Stimulated activated CD4-positive, alpha-beta T cell treated with anti-CD3 and anti-CD28 coated beads, Interleukin-1b, Interleukin-23, amount 100 ng/mL, for 48 hours (primary cell): Measurements from ENCODE around the gene IL2.

ENCODE experiments used
- DNase-seq: peaks from one replicate; pipeline ENCODE4 v3.0.0-alpha.2; 2020

IL2 gene

GRCh38 chr4:122456231-122457116, at the start of gene IL2:
Gene IL2, minus strand, starts transcription at chr4:122456725. Its CDS starts 285 bp downstream, at chr4:122456440.
- peak; percentile 5 for DNase-seq

- peak; percentile 14 for DNase-seq
Measured at GRCh38 chr4:122503214-122503613, 46.7 kb upstream of the IL2 start.

GRCh38 chr4:122500852-122501501, 44.5 kb upstream of the IL2 start:
- DNase-seq, result no peak

GRCh38 chr4:122489061-122489460, 32.5 kb upstream of the IL2 start:
- no peak for DNase-seq

GRCh38 chr4:122483481-122483880, 27.0 kb upstream of the IL2 start:
- no peak for DNase-seq

- DNase-seq, result no peak
Measured at GRCh38 chr4:122481766-122482405, 25.4 kb upstream of the IL2 start.

GRCh38 chr4:122480655-122481487, 24.3 kb upstream of the IL2 start:
- no peak for DNase-seq

GRCh38 chr4:122479935-122480416, 23.5 kb upstream of the IL2 start:
- no peak for DNase-seq

GRCh38 chr4:122476745-122477144, 20.2 kb upstream of the IL2 start:
- DNase-seq, result no peak

- no peak for DNase-seq
Measured at GRCh38 chr4:122476126-122476525, 19.6 kb upstream of the IL2 start.

- no peak for DNase-seq
Measured at GRCh38 chr4:122475233-122475632, 18.7 kb upstream of the IL2 start.

- DNase-seq, result no peak
Measured at GRCh38 chr4:122469457-122469856, 12.9 kb upstream of the IL2 start.

- peak; percentile 71 for DNase-seq
Measured at GRCh38 chr4:122458625-122459024, 2.1 kb upstream of the IL2 start.

- no peak for DNase-seq
Measured at GRCh38 chr4:122453384-122453995, 3.0 kb downstream of the IL2 start.

- DNase-seq, result peak; percentile 41
Measured at GRCh38 chr4:122450847-122451246, 5.7 kb downstream of the IL2 start.

GRCh38 chr4:122434285-122434684, 22.2 kb downstream of the IL2 start:
- no peak for DNase-seq

GRCh38 chr4:122431351-122431750, 25.2 kb downstream of the IL2 start:
- DNase-seq, result no peak

GRCh38 chr4:122423246-122423645, 33.3 kb downstream of the IL2 start:
- DNase-seq, result no peak

GRCh38 chr4:122412547-122412946, 44.0 kb downstream of the IL2 start:
- no peak for DNase-seq

- no peak for DNase-seq
Measured at GRCh38 chr4:122403861-122404260, 52.7 kb downstream of the IL2 start.
